Epithelial cell of proximal tubule (primary cell): ENCODE data around the gene IQCF6. TPM values are rescaled to one million over a fixed set of nuclear protein-coding genes. Genes with fewer than 3 reads are reported as not detected.
"Not testable (repeated sequence)": the region's sequence is repeated elsewhere in the genome, so short reads cannot be mapped to it uniquely, and the experiment has no call there.

Experiments used
- DNase-seq: peaks from one replicate; pipeline ENCODE4 v3.0.0-alpha.2; 2011; ENCODE audit warnings: low read depth
- H3K4me3 ChIP-seq: 2 replicates; pipeline ENCODE4 v1.5.1; 2011; ENCODE audit warnings: low read depth, mild to moderate bottlenecking, low read length
- CTCF ChIP-seq: conservative IDR thresholded peaks from 2 replicates; pipeline ENCODE4 v1.5.1; 2012; ENCODE audit warnings: low read depth, mild to moderate bottlenecking, low read length
- total RNA-seq: library from RNA; depleted of rRNA; stranded (reverse); fragments of >200 nt; gene quantifications from 2 replicates; pipeline ENCODE4 v1.2.3, GENCODE V29; 2015

Gene IQCF6
- total RNA-seq, 1 donor from 2014 or later: not detected

GRCh38 chr3:51798411-51798963 lies 19.4 kb upstream of the IQCF6 start:
- H3K4me3 ChIP-seq: no peak overlapping the region
- no peak for DNase-seq
- TF ChIP-seq CTCF: no peak

GRCh38 chr3:51796854-51797253 lies 17.8 kb upstream of the IQCF6 start:
- H3K4me3 ChIP-seq: no peak overlapping the region
- DNase-seq: no peak
- no peak for TF ChIP-seq CTCF

DNA sequence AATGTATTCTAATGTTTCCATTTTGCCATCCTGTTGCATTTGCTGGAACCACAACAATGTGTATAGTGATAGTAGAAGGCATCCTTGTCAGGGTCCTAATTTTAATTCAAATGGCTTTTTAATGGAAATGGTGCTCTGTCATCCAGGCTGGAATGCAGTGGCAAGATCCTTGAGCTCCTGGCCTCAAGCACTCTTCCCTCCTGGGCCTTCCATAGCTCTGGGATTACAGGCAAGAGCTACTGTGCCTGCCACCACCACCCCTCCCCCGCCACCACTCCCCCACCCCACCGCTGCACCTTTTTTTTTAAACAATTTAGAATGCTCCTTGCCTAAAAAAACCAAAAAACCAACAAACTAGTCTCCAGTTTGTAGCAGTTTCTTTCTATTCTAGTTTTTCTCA lies 15.2 kb upstream of the IQCF6 start:
- no peak for DNase-seq
- no peak for TF ChIP-seq CTCF

DNA sequence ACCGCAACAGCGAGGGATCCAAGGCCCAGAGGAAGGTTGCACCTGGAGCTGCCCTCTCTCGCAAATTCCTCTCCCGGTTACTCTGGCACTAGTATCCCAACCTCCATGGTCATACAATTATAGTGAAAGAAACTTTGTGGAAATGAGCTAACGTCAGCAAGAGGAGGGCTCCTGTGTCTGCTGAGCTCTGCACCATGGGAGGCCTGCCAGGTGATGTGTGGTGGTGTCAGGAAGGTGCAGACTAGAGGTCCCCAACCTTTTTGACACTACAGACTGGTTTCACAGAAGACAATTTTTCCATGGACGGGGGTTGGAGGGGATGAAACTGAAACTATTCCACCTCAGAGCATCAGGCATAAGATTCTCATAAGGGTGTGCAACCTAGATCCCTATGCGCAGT lies 13.2 kb upstream of the IQCF6 start:
- H3K4me3 ChIP-seq: no peak overlapping the region
- DNase-seq: no peak
- no peak for TF ChIP-seq CTCF

More for the DNA sequence above, 15.2 kb upstream of the IQCF6 start:
- no peak overlapping the region for H3K4me3 ChIP-seq

- no peak for TF ChIP-seq CTCF
- DNase-seq: no peak
- no peak overlapping the region for H3K4me3 ChIP-seq
These were observed 10.4 kb upstream of the IQCF6 start for GRCh38 chr3:51789437-51789836.

DNA sequence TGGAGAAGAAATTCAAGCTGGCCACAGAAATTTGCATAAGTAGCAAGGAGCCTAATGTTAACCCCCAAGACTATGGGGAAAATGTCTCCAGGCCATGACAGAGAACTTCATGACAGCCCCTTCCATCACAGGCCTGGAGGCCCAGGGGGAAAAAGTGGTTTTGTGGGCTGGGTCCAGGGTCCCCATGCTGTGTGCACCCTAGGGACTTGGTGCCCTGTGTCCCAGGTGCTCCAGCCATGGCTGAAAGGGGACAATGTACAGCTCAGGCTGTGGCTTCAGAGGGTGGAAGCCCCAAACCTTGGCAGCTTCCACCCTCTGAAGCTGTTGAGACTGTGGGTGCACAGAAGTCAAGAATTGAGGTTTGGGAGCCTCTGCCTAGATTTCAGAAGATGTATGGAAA lies 8.5 kb upstream of the IQCF6 start:
- not testable (repeated sequence) for H3K4me3 ChIP-seq, DNase-seq

GRCh38 chr3:51786267-51786666 lies 7.2 kb upstream of the IQCF6 start:
- TF ChIP-seq CTCF: no peak
- DNase-seq: no peak
- H3K4me3 ChIP-seq: no peak overlapping the region

- no peak overlapping the region for H3K4me3 ChIP-seq
- DNase-seq: no peak
- TF ChIP-seq CTCF: no peak
These were observed 483 bp downstream of the IQCF6 start for GRCh38 chr3:51778554-51778953.
